Adrenal gland (tissue), 12 donors: Measurements from ENCODE around the gene MPLKIP. TPM values are rescaled to one million over a fixed set of nuclear protein-coding genes. Genes with fewer than 3 reads are reported as not detected.
"Not testable (repeated sequence)": the region's sequence is repeated elsewhere in the genome, so short reads cannot be mapped to it uniquely, and the experiment has no call there.

ENCODE experiments used
- DNase-seq, 7 donors: peaks; one replicate each; pipeline ENCODE4 v3.0.0-alpha.2; 2019 to 2020
- H3K27ac ChIP-seq, 5 donors: fragments of 200-600 bp; sonication (generic) in 4 of 5; 1 replicate in 3 of 5; 2 replicates in 2 of 5; pipeline versions ENCODE4 v1.5.1 to v1.8.0; 2016 to 2020; ENCODE audit warnings: mild to moderate bottlenecking in 1 of 5
- H3K27me3 ChIP-seq: fragments of 200-600 bp; 2 replicates; pipeline ENCODE4 v1.8.0; 2021
- H3K36me3 ChIP-seq, 2 donors: fragments of 200-600 bp; replicated peaks in 1 of 2; 1 replicate in 1 of 2; 2 replicates in 1 of 2; pipeline versions ENCODE4 v1.5.1 to v1.8.0; 2018 to 2022
- H3K4me1 ChIP-seq, 2 donors: fragments of 200-600 bp; replicated peaks in 1 of 2; 1 replicate in 1 of 2; 2 replicates in 1 of 2; pipeline versions ENCODE4 v1.5.1 to v1.8.0; 2018 to 2021
- H3K4me3 ChIP-seq, 4 donors: fragments of 200-600 bp; sonication (generic) in 3 of 4; one replicate each; pipeline ENCODE4 v1.5.1; 2016 to 2018
- H3K9me3 ChIP-seq, 3 donors: fragments of 200-600 bp; sonication (generic) in 1 of 3; replicated peaks in 1 of 3; 1 replicate in 2 of 3; 2 replicates in 1 of 3; pipeline versions ENCODE4 v1.5.1 to v1.8.0; 2016 to 2021
- CTCF ChIP-seq, 6 experiments: fragments of 450-650 bp in 4 of 6; fragments of 200-600 bp in 2 of 6; sonication (generic) in 1 of 6; IDR thresholded peaks; 1 replicate in 5 of 6; 2 replicates in 1 of 6; pipeline versions ENCODE4 v1.5.1 to v1.8.0; 2016 to 2021; ENCODE audit warnings: antibody characterized with exemption in 6 of 6, mild to moderate bottlenecking in 2 of 6, moderate library complexity in 1 of 6
- POLR2A ChIP-seq, 2 donors: fragments of 450-650 bp; IDR thresholded peaks; one replicate each; pipeline ENCODE4 v1.6.1; 2017; ENCODE audit warnings: antibody characterized with exemption in 2 of 2, mild to moderate bottlenecking in 2 of 2, moderate library complexity in 1 of 2
- WGBS, 4 donors: extraction: QIAGEN DNeasy Blood & Tissue Kit in 2 of 4; methylation state at CpG; one replicate each; pipeline versions ENCODE4 v1.1.5 to v1.1.7; 2013 to 2017; 5-methylcytosine and 5-hydroxymethylcytosine counted together
- intact Hi-C, 2 donors: fragments of 100-400 bp; cut with DNase I; formaldehyde crosslinking; loops; one replicate each; pipeline versions ENCODE4 v1.14.1 to v1.15.0; 2022 to 2023
- polyA plus RNA-seq, 3 donors: library from polyadenylated mRNA; stranded (reverse); fragments of 200-250 nt in 2 of 3; fragments of 350-450 nt in 1 of 3; fragmentation: Illumina TruSeq in 1 of 3; extraction: RNeasy Lipid Tissue Mini Kit (QIAGEN cat#74804) in 1 of 3; gene quantifications; one replicate each; pipeline ENCODE4 v1.2.3, GENCODE V29; 2013 to 2014
- total RNA-seq, 9 donors: library from RNA; depleted of rRNA in 4 of 9; stranded (reverse); fragments of >200 nt in 4 of 9; fragments of 120-200 nt in 1 of 9; fragmentation: NEBNext Ultra II Directional in 1 of 9; extraction: Animal tissue kit (Norgen Biotek cat#: 25700) in 1 of 9; gene quantifications; one replicate each; pipeline versions ENCODE4 v1.1.0 to v1.2.4, GENCODE V29; 2013 to 2023
- donor health status: healthy with polysubstance abuse.
- donor health status: Bipolar disorder and iron deficiency.
- donor health status: DM: yes; HTN: yes; CAD: no.
- donor health status: DM: no; HTN: no; CAD: no.
- donor health status: DM: no; HTN: no; CAD: no.
- donor health status: DM: yes; HTN: yes; CAD: no.

MPLKIP gene
- total and polyA plus RNA-seq, 12 donors, result 23.1 to 82.9 (median 42.5) TPM

GRCh38 chr7:40162516-40162915, 28.1 kb upstream of the MPLKIP start:
- intact Hi-C loops, result no loop called here
- 70 to 83% (median 79%) methylated on average over 2 of the region's 2 CpGs for WGBS, 4 donors
- TF ChIP-seq CTCF (IDR thresholded peaks at IDR 0.05) (no peak), POLR2A (IDR thresholded peaks at IDR 0.05) (no peak)
- no peak for DNase-seq
- no peak overlapping the region for H3K4me3 ChIP-seq
- no peaks in the 10 kb centered on the region for H3K4me1 ChIP-seq
- H3K27me3 ChIP-seq, result no peaks in the 10 kb centered on the region
- no peaks in the 10 kb centered on the region for H3K36me3 ChIP-seq
- H3K27ac ChIP-seq, result no peak overlapping the region
- no peaks in the 10 kb centered on the region for H3K9me3 ChIP-seq

- WGBS, 4 donors, result 92 to 93% (median 93%) methylated on average over 4 of the region's 4 CpGs
These were observed 22.6 kb upstream of the MPLKIP start for GRCh38 chr7:40156988-40157387.

GRCh38 chr7:40151504-40151903, 17.1 kb upstream of the MPLKIP start:
- H3K36me3 ChIP-seq, result no peaks in the 10 kb centered on the region
- H3K27ac ChIP-seq, result no peak overlapping the region
- H3K4me1 ChIP-seq, result no peaks in the 10 kb centered on the region
- intact Hi-C loops, result no loop called here
- no peaks in the 10 kb centered on the region for H3K9me3 ChIP-seq
- no peak overlapping the region for H3K4me3 ChIP-seq
- no peak for DNase-seq
- H3K27me3 ChIP-seq, result no peaks in the 10 kb centered on the region
- TF ChIP-seq POLR2A (IDR thresholded peaks at IDR 0.05), result no peak
- no peak for TF ChIP-seq CTCF (IDR thresholded peaks at IDR 0.05)
- 83 to 100% (median 90%) methylated on average over 1 of the region's 1 CpG for WGBS, 4 donors

More at GRCh38 chr7:40156988-40157387, 22.6 kb upstream of the MPLKIP start:
- no peaks in the 10 kb centered on the region for H3K36me3 ChIP-seq
- no peaks in the 10 kb centered on the region for H3K27me3 ChIP-seq
- no peaks in the 10 kb centered on the region for H3K9me3 ChIP-seq
- no peak for TF ChIP-seq POLR2A (IDR thresholded peaks at IDR 0.05)
- TF ChIP-seq CTCF (IDR thresholded peaks at IDR 0.05), result no peak
- no peaks in the 10 kb centered on the region for H3K4me1 ChIP-seq
- no peak overlapping the region for H3K27ac ChIP-seq
- intact Hi-C loops, result no loop called here
- no peak for DNase-seq
- no peak overlapping the region for H3K4me3 ChIP-seq

- Histone ChIP-seq H3K27ac (no peak overlapping the region), H3K9me3 (no peaks in the 10 kb centered on the region), H3K4me3 (no peak overlapping the region), H3K36me3 (no peaks in the 10 kb centered on the region), H3K27me3 (no peaks in the 10 kb centered on the region), H3K4me1 (no peaks in the 10 kb centered on the region)
- DNase-seq, result no peak
- 84 to 91% (median 88%) methylated on average over 2 of the region's 2 CpGs for WGBS, 4 donors
- intact Hi-C loops, result no loop called here
- TF ChIP-seq POLR2A (IDR thresholded peaks at IDR 0.05), result no peak
- no peak for TF ChIP-seq CTCF (IDR thresholded peaks at IDR 0.05)
These were observed 14.2 kb upstream of the MPLKIP start for GRCh38 chr7:40148671-40149070.

GRCh38 chr7:40148247-40148580, 13.8 kb upstream of the MPLKIP start:
- H3K4me1 ChIP-seq, DNase-seq, H3K27ac ChIP-seq, intact Hi-C loops, H3K9me3 ChIP-seq, H3K36me3 ChIP-seq, H3K4me3 ChIP-seq, H3K27me3 ChIP-seq: not testable (repeated sequence)
- WGBS, 4 donors, result 92 to 97% (median 94%) methylated on average over 7 of the region's 7 CpGs
